ENCODE results near the gene PRRT1B. TPM values are rescaled to one million over a fixed set of nuclear protein-coding genes. Genes with fewer than 3 reads are reported as not detected.

The PRRT1B gene
- total RNA-seq (2014; rRNA removed; shearing (Covaris generic); ENCODE audit: low replicate concordance), result not detected in 2 replicates

DNA sequence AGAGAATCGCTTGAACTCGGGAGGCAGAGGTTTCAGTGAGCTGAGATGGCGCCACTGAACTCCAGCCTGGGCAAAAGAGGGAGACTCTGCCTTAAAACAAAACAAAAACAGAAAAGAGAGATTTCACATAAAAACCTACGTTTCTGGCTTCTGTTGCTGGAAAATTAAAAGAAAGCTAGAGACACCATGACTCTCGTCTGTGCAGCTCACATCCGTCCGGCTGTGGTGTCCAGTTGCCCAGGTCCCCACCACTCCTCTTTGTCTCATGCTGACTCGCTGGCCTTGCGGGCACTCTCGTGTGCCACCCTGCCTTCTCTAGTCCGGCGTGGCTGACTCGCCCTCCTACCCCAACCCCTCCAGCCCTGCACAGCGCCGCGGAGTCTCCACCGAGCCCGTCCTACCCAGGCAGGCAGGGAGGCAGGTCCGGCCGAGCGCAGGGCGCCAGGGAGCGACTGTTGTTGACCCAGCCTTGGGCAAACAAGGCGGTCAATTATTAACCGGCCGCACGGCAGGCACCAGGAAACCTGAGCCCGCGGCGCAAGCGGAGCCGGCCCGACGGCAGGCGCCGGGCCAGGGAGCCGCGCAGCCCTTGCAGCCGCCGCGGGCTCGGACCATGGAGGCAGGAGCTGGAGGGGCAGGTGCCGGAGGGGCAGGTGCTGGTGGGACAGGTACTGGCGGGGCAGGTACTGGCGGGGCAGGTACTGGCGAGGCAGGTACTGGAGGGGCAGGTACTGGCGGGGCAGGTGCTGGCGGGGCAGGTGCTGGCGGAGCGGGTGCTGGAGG, at the start of gene PRRT1B:
PRRT1B (plus strand) TSS at position 521 of the 783 bp plus-strand sequence; CDS start at position 614, 93 bp downstream.
- Histone ChIP-seq H3K27ac (ENCODE audit: low read length) (no peak within 1 kb of the TSS), H3K4me3 (ENCODE audit: low read length) (no peak within 1 kb of the TSS), H3K4me2 (ENCODE audit: low read depth, low read length, poor library complexity, severe bottlenecking) (no peak within 1 kb of the TSS), H3K4me1 (ENCODE audit: low read length) (no peaks in the 10 kb centered on the region), H3K9me3 (ENCODE audit: low read length) (no peaks in the 10 kb centered on the region), H3K36me3 (ENCODE audit: insufficient read depth, low read length) (no peaks in the 10 kb centered on the region), H4K20me1 (ENCODE audit: insufficient read depth, low read depth, low read length) (no peaks in the 10 kb centered on the region), H3K79me2 (ENCODE audit: low read length) (no peaks in the 10 kb centered on the region), H2AFZ (ENCODE audit: low read length) (no peak within 1 kb of the TSS), H3K27me3 (ENCODE audit: low read length) (no peaks in the 10 kb centered on the region), H3K9me2 (replicated peaks; ENCODE audit: insufficient read depth, low read length) (no peaks in the 10 kb centered on the region), H3K9ac (ENCODE audit: low read length) (no peak within 1 kb of the TSS)
- no peak for DNase-seq

DNA sequence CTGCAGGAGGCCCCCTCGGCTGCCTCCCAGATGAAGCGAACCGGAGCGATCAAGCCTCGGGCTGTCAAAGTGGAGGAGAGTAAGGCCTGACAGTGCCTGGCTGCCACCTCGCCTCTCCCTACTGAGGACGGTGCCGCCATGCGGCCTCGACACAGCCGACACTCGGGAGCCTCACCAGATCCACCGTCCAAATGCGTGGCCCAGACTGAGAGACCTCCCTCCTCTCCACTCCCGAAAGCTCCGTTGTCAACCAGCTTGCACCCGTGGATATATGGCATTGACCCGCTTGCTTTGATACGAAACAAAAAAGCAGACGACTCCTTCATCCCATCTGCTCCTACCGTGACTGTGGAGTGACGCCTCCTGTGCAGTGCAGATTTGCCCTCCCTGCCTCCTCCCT, 49.5 kb upstream of the PRRT1B start:
- DNase-seq, result no peak
- Histone ChIP-seq H3K79me2 (ENCODE audit: low read length) (no peaks in the 10 kb centered on the region), H3K4me1 (ENCODE audit: low read length) (no peaks in the 10 kb centered on the region), H3K9me2 (replicated peaks; ENCODE audit: insufficient read depth, low read length) (no peaks in the 10 kb centered on the region), H3K9me3 (ENCODE audit: low read length) (no peaks in the 10 kb centered on the region), H2AFZ (ENCODE audit: low read length) (no peak overlapping the region), H3K36me3 (ENCODE audit: insufficient read depth, low read length) (peaks cover 27% of the 10 kb centered on the region), H3K4me3 (ENCODE audit: low read length) (no peak overlapping the region), H3K4me2 (ENCODE audit: low read depth, low read length, poor library complexity, severe bottlenecking) (no peak overlapping the region), H3K9ac (ENCODE audit: low read length) (no peak overlapping the region), H4K20me1 (ENCODE audit: insufficient read depth, low read depth, low read length) (peaks cover 15% of the 10 kb centered on the region; the same call in 1 of the 2 replicates), H3K27ac (ENCODE audit: low read length) (no peak overlapping the region), H3K27me3 (ENCODE audit: low read length) (no peaks in the 10 kb centered on the region)

DNA sequence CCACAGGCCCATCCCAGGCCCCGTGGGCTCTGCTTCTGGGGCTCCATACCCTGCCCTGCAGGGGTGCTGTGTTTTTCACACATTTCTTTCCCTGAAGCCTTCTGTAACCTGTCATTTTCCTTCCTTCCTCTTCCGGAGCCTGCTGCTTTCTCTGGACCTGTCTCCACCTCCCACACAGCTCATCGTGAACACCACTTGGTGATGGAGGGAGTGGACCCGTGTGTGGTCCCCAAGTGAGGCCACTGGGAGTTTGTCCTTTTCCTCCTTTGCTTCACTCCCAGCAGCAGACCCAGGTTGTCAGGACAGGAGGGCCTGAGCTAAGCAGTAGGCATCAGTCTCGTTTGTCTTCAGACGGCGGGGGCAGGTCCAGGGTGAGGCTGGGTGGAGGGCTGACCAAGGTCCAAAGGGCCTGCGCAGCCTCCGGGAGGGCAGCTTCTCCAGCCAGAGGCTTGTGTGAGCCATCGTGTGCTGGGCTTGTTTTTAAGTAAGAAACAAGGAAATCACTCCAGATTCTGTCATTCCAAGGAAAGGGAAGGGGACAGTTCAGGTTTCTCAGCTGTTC, 48.4 kb upstream of the PRRT1B start:
- Histone ChIP-seq H3K27me3 (ENCODE audit: low read length) (no peaks in the 10 kb centered on the region), H3K4me1 (ENCODE audit: low read length) (no peaks in the 10 kb centered on the region), H3K36me3 (ENCODE audit: insufficient read depth, low read length) (peaks cover 16% of the 10 kb centered on the region; the same call in 1 of the 2 replicates), H3K9me3 (ENCODE audit: low read length) (no peaks in the 10 kb centered on the region), H3K27ac (ENCODE audit: low read length) (no peak overlapping the region), H3K9ac (ENCODE audit: low read length) (no peak overlapping the region), H3K4me3 (ENCODE audit: low read length) (no peak overlapping the region), H3K9me2 (replicated peaks; ENCODE audit: insufficient read depth, low read length) (no peaks in the 10 kb centered on the region), H2AFZ (ENCODE audit: low read length) (no peak overlapping the region), H4K20me1 (ENCODE audit: insufficient read depth, low read depth, low read length) (peaks cover 16% of the 10 kb centered on the region; the same call in 1 of the 2 replicates), H3K4me2 (ENCODE audit: low read depth, low read length, poor library complexity, severe bottlenecking) (no peak overlapping the region), H3K79me2 (ENCODE audit: low read length) (no peaks in the 10 kb centered on the region)
- DNase-seq, result no peak

DNA sequence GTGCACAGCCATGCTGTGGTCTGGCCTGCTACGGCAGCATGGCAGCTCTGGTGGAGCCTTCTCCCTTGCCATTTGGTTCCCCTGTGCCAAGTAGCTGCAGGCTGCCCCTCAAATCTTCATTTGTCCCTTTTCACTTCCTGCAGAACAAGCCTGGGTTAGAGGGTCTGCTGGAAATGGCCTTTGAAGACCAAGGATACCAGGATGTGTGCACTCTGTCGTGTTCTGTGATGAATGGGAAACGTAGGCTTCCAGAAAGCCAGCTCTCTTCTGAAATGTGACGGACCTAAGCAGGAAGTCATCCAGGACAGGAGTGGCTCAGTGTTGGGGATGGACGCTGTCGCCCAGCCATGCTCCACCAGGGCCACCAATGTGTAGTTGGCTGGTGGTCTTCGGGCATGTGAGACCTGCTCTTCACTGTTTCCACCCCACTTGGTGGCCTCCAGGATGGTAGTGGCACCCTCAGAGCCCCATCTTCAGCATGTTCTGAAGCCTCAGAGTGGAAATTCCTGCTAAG, 46.0 kb upstream of the PRRT1B start:
- peaks cover 16% of the 10 kb centered on the region; the same call in 1 of the 2 replicates for H4K20me1 ChIP-seq (ENCODE audit: insufficient read depth, low read depth, low read length)
- no peak overlapping the region for H3K4me3 ChIP-seq (ENCODE audit: low read length)
- peaks cover 7% of the 10 kb centered on the region; the same call in 1 of the 2 replicates for H3K36me3 ChIP-seq (ENCODE audit: insufficient read depth, low read length)
- no peaks in the 10 kb centered on the region for H3K9me2 ChIP-seq (replicated peaks; ENCODE audit: insufficient read depth, low read length)
- H3K27ac ChIP-seq (ENCODE audit: low read length), result no peak overlapping the region
- no peaks in the 10 kb centered on the region for H3K9me3 ChIP-seq (ENCODE audit: low read length)
- H3K27me3 ChIP-seq (ENCODE audit: low read length), result no peaks in the 10 kb centered on the region
- DNase-seq, result no peak
- no peak overlapping the region for H2AFZ ChIP-seq (ENCODE audit: low read length)
- H3K9ac ChIP-seq (ENCODE audit: low read length), result no peak overlapping the region
- H3K79me2 ChIP-seq (ENCODE audit: low read length), result peaks cover 15% of the 10 kb centered on the region
- no peak overlapping the region for H3K4me2 ChIP-seq (ENCODE audit: low read depth, low read length, poor library complexity, severe bottlenecking)
- H3K4me1 ChIP-seq (ENCODE audit: low read length), result peaks cover 12% of the 10 kb centered on the region

DNA sequence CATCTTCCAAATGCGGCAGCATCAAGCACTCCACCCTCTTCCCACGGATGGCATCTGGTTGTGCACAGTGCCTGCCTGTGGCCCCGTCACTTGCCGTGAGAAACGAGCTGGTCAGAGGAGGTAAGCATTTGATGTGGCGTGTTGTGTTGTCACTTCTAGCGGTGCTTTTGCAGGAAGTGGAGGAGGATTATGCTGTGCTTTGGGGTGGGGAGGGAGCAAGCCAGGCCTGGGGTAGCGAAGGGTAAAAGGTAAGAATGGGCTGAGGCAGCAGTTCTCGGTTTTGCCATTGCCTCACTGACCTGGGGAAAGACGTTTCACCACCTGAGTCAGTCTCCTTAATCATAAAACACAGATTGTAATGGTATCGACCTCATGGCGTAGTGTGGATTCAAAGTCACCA, 44.9 kb upstream of the PRRT1B start:
- no peak overlapping the region for H3K9ac ChIP-seq (ENCODE audit: low read length)
- no peaks in the 10 kb centered on the region for H3K9me2 ChIP-seq (replicated peaks; ENCODE audit: insufficient read depth, low read length)
- H3K27ac ChIP-seq (ENCODE audit: low read length), result no peak overlapping the region
- peaks cover 7% of the 10 kb centered on the region; the same call in 1 of the 2 replicates for H3K36me3 ChIP-seq (ENCODE audit: insufficient read depth, low read length)
- no peak overlapping the region for H3K4me3 ChIP-seq (ENCODE audit: low read length)
- H3K9me3 ChIP-seq (ENCODE audit: low read length), result no peaks in the 10 kb centered on the region
- no peak for DNase-seq
- H4K20me1 ChIP-seq (ENCODE audit: insufficient read depth, low read depth, low read length), result peaks cover 10% of the 10 kb centered on the region; the same call in 1 of the 2 replicates
- peaks cover 12% of the 10 kb centered on the region for H3K4me1 ChIP-seq (ENCODE audit: low read length)
- H2AFZ ChIP-seq (ENCODE audit: low read length), result no peak overlapping the region
- peaks cover 17% of the 10 kb centered on the region for H3K79me2 ChIP-seq (ENCODE audit: low read length)
- H3K27me3 ChIP-seq (ENCODE audit: low read length), result no peaks in the 10 kb centered on the region
- no peak overlapping the region for H3K4me2 ChIP-seq (ENCODE audit: low read depth, low read length, poor library complexity, severe bottlenecking)

DNA sequence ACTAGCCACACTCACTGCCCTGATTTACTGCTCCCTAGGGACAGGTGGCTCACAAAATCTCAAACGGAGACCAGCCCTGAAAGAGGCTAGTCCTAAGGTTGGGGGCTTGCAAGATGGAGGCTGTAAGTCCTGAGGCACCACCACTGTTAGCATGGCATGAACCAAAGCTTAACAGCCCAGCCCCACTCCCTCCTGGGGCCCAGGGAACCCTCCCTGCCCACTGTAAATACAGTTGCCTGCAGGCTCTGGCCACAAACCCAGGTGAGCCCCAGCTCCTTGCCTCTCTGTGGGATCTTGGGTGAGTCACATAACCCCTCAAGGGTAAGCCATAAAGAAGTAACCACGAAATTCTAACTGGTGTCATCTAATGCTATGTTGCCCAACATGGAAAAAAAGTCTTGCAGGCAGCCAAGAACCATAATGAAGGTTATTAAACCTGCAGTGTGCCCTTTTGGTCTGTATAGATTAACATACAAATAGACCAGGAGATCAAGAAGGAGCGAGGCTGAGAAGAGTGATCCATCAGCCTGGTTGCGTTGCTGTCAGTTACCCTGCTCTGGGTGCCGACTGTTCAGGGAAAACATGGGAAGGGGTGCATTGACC, 44.3 kb upstream of the PRRT1B start:
- H3K4me1 ChIP-seq (ENCODE audit: low read length), result peaks cover 12% of the 10 kb centered on the region
- no peak overlapping the region for H3K4me2 ChIP-seq (ENCODE audit: low read depth, low read length, poor library complexity, severe bottlenecking)
- H2AFZ ChIP-seq (ENCODE audit: low read length), result no peak overlapping the region
- no peaks in the 10 kb centered on the region for H3K27me3 ChIP-seq (ENCODE audit: low read length)
- H3K36me3 ChIP-seq (ENCODE audit: insufficient read depth, low read length), result peaks cover 8% of the 10 kb centered on the region; the same call in 1 of the 2 replicates
- no peak for DNase-seq
- peaks cover 17% of the 10 kb centered on the region for H3K79me2 ChIP-seq (ENCODE audit: low read length)
- no peak overlapping the region for H3K27ac ChIP-seq (ENCODE audit: low read length)
- no peaks in the 10 kb centered on the region for H3K9me2 ChIP-seq (replicated peaks; ENCODE audit: insufficient read depth, low read length)
- H4K20me1 ChIP-seq (ENCODE audit: insufficient read depth, low read depth, low read length), result peaks cover 5% of the 10 kb centered on the region; the same call in 1 of the 2 replicates
- no peaks in the 10 kb centered on the region for H3K9me3 ChIP-seq (ENCODE audit: low read length)
- H3K4me3 ChIP-seq (ENCODE audit: low read length), result no peak overlapping the region
- H3K9ac ChIP-seq (ENCODE audit: low read length), result no peak overlapping the region

DNA sequence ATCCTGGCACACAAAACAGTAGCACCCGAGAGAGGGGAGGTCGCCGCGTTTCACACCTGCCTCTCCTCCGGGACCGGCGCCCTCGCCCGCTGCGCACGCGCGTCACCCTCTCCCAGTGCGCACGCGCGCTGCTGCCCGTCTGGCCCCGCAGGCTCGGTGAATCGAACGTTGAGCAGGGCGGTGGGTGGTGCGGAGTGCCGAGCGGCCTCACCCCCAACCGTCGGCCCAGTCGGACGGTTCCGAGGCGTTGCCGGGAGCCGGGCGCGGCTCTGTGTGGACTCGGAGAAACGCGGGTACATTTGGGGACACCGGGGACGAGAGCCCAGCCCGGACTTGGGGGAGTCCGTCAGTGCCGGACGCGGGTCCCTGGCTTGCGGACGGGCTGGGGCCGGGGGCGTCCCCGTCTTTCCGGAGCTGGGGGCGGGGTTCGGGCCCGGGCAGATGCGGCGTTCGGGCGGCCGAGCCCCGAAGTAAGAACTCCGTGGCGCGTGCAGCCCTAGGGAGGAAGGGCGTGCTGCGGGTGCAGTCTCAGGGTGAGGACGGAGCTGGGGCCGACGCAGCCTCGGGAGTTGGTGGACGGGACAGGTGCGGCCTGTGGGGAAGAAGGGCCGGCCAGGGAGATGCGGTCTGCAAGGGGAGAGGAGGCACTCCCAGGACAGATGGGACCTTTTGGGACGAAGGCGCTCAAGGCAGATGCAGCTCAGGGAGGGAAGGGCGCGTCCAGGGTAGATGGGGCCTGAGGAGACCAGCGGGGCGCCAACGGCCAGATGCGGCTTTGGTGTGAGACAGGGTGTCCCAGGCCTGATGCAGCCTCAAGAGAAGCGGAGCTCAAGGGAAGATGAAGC, 42.3 kb upstream of the PRRT1B start, which contains the start of gene POMT1:
POMT1 (plus strand) TSS at position 138 of the 845 bp plus-strand sequence. CDS start 1,301 bp downstream, outside the sequence.
- peak; percentile 95 for DNase-seq
- no peaks in the 10 kb centered on the region for H3K9me3 ChIP-seq (ENCODE audit: low read length)
- H3K27me3 ChIP-seq (ENCODE audit: low read length), result no peaks in the 10 kb centered on the region
- peak within 1 kb of the TSS; percentile 48; the same call in 1 of the 2 replicates for H2AFZ ChIP-seq (ENCODE audit: low read length)
- H3K27ac ChIP-seq (ENCODE audit: low read length), result peak within 1 kb of the TSS; percentile 42; the same call in 1 of the 2 replicates
- H3K36me3 ChIP-seq (ENCODE audit: insufficient read depth, low read length), result peaks cover 15% of the 10 kb centered on the region; the same call in 1 of the 2 replicates
- 0 out of 2 replicates have a peak, but pooled peaks cover 3% of the 10 kb centered on the region for H4K20me1 ChIP-seq (ENCODE audit: insufficient read depth, low read depth, low read length)
- H3K9ac ChIP-seq (ENCODE audit: low read length), result peak within 1 kb of the TSS; percentile 91
- peak within 1 kb of the TSS; percentile 95 for H3K4me2 ChIP-seq (ENCODE audit: low read depth, low read length, poor library complexity, severe bottlenecking)
- peaks cover 17% of the 10 kb centered on the region for H3K79me2 ChIP-seq (ENCODE audit: low read length)
- peak within 1 kb of the TSS; percentile 93 for H3K4me3 ChIP-seq (ENCODE audit: low read length)
- H3K4me1 ChIP-seq (ENCODE audit: low read length), result peaks cover 12% of the 10 kb centered on the region
- no peaks in the 10 kb centered on the region for H3K9me2 ChIP-seq (replicated peaks; ENCODE audit: insufficient read depth, low read length)
